ENCODE results near the gene PANK4. TPM values are rescaled to one million over a fixed set of nuclear protein-coding genes. Genes with fewer than 3 reads are reported as not detected.

Gene PANK4
- total RNA-seq, 4 donors from 2014 or later: 15.1 to 38.1 (median 27.4) TPM

- ATAC-seq (ENCODE audit: low FRiP score) (no peak), DNase-seq (ENCODE audit: low spot score) (no peak)
- no peak for TF ChIP-seq CTCF (IDR thresholded peaks at IDR 0.05)
These were observed 39.8 kb downstream of the PANK4 start for GRCh38 chr1:2486558-2486957.

GRCh38 chr1:2486041-2486440 lies 40.4 kb downstream of the PANK4 start:
- no peak for TF ChIP-seq CTCF (IDR thresholded peaks at IDR 0.05)

GRCh38 chr1:2483970-2484369 lies 42.4 kb downstream of the PANK4 start:
- TF ChIP-seq CTCF (IDR thresholded peaks at IDR 0.05): no peak
- DNase-seq (ENCODE audit: low spot score): no peak
- ATAC-seq (ENCODE audit: low FRiP score): no peak

More at GRCh38 chr1:2486041-2486440, 40.4 kb downstream of the PANK4 start:
- ATAC-seq (ENCODE audit: low FRiP score): no peak
- DNase-seq (ENCODE audit: low spot score): no peak

GRCh38 chr1:2483026-2483425 lies 43.4 kb downstream of the PANK4 start:
- no peak for ATAC-seq (ENCODE audit: low FRiP score)
- TF ChIP-seq CTCF (IDR thresholded peaks at IDR 0.05): no peak
- DNase-seq (ENCODE audit: low spot score): no peak

GRCh38 chr1:2482588-2482987 lies 43.8 kb downstream of the PANK4 start:
- TF ChIP-seq CTCF (IDR thresholded peaks at IDR 0.05): no peak
- DNase-seq (ENCODE audit: low spot score): no peak
- ATAC-seq (ENCODE audit: low FRiP score): no peak

- peak; percentile 24 for ATAC-seq (ENCODE audit: low FRiP score)
- DNase-seq (ENCODE audit: low spot score): no peak
- TF ChIP-seq CTCF (IDR thresholded peaks at IDR 0.05): no peak
These were observed 44.5 kb downstream of the PANK4 start for GRCh38 chr1:2481885-2482284.

GRCh38 chr1:2480986-2481364 lies 45.4 kb downstream of the PANK4 start:
- ATAC-seq (ENCODE audit: low FRiP score): no peak
- DNase-seq (ENCODE audit: low spot score): no peak
- no peak for TF ChIP-seq CTCF (IDR thresholded peaks at IDR 0.05)
